ENCODE measurements around the gene ELP4. TPM values are rescaled to one million over a fixed set of nuclear protein-coding genes. Genes with fewer than 3 reads are reported as not detected.

The ELP4 gene
- total and polyA plus RNA-seq, 2 experiments from 2014 or later = 12.3 to 25.1 TPM

DNA sequence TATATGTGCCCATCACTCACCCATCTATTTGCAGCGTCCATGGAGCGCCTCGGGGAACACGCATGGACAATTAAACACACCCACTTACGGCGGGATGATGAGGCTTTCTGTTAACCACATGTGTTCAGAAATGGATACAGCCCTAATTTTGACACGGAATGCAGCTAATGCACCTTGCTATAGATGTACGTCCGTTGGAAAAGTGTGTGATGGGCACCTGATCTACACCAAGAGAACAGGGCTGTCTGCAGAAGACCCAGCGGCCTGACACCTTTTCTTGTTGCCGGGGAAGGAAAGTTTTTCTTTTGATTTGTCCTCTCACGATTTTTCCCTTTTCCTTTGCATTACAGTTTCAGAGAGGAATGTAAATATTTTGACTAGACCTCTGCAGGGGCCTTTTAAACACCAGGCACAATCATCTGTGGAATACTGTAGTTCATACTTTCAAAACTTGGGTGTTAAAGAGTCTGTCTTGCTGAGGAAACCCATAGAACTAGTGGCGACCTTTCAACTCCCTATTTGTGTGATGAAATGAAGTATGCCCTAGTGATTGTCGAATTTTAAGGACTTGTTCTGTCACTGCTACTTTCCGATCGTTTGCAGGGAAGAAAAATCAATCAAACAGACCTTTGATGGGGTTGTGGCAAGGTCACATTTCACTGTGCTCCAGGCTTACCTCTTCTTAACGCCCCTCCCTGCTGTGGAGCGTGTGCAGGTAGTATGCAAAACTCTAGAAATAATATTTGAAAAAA is 318.1 kb downstream of the ELP4 start:
- H3K9me3 ChIP-seq (ENCODE audit: low read depth) = no peaks in the 10 kb centered on the region
- H3K27ac ChIP-seq = no peak overlapping the region
- H3K9me2 ChIP-seq (replicated peaks; ENCODE audit: insufficient read depth) = no peaks in the 10 kb centered on the region
- peaks cover 98% of the 10 kb centered on the region for H3K27me3 ChIP-seq
- TF ChIP-seq EZH2phosphoT487 (IDR thresholded peaks at IDR 0.05; ENCODE audit: low read depth, severe bottlenecking, unreplicated experiment) (no peak), EZH2 (IDR thresholded peaks at IDR 0.05; ENCODE audit: borderline replicate concordance) (peak; percentile 29)
- TF ChIP-seq, protein P1, sequence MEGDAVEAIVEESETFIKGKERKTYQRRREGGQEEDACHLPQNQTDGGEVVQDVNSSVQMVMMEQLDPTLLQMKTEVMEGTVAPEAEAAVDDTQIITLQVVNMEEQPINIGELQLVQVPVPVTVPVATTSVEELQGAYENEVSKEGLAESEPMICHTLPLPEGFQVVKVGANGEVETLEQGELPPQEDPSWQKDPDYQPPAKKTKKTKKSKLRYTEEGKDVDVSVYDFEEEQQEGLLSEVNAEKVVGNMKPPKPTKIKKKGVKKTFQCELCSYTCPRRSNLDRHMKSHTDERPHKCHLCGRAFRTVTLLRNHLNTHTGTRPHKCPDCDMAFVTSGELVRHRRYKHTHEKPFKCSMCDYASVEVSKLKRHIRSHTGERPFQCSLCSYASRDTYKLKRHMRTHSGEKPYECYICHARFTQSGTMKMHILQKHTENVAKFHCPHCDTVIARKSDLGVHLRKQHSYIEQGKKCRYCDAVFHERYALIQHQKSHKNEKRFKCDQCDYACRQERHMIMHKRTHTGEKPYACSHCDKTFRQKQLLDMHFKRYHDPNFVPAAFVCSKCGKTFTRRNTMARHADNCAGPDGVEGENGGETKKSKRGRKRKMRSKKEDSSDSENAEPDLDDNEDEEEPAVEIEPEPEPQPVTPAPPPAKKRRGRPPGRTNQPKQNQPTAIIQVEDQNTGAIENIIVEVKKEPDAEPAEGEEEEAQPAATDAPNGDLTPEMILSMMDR (IDR thresholded peaks at IDR 0.05; ENCODE audit: poor library complexity) = no peak
- H3K79me2 ChIP-seq = no peaks in the 10 kb centered on the region
- H4K20me1 ChIP-seq (ENCODE audit: insufficient read depth, poor library complexity, severe bottlenecking) = no peaks in the 10 kb centered on the region
- 4% methylated on average over 18 of the region's 18 CpGs for WGBS (ENCODE audit: low lambda C conversion rate, missing lambda C conversion rate)
- no peak overlapping the region for H3K4me3 ChIP-seq
- peak overlapping the region; percentile 65 for H3K4me2 ChIP-seq
- DNase-seq (ENCODE audit: low spot score) = no peak
- H3K36me3 ChIP-seq (replicated peaks; ENCODE audit: insufficient read depth, low read depth) = no peaks in the 10 kb centered on the region
- no peak overlapping the region for H2AFZ ChIP-seq
- no peaks in the 10 kb centered on the region for H3K4me1 ChIP-seq (ENCODE audit: insufficient read depth)

DNA sequence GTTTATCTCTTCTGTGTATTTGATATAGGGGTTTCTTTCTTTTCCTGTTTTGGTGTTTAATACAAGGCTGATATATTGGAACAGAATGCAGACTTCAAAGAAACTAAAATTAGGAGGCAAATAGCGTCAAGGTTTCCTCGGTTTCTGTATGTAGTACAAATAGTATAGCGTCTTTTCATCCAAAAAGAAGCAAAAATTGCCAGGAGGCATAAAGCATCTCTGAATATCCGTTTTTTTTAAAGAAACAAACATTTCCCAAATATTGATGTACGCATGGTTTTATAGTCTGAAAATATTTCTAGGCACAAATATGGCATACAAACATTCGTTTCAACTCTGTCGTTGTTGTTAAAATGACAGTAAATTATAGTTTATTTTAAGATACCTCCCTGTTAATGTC is 318.6 kb downstream of the ELP4 start:
- H3K27me3 ChIP-seq = peaks cover 98% of the 10 kb centered on the region
- no peaks in the 10 kb centered on the region for H3K4me1 ChIP-seq (ENCODE audit: insufficient read depth)
- no peak overlapping the region for H3K27ac ChIP-seq
- H3K79me2 ChIP-seq = no peaks in the 10 kb centered on the region
- H4K20me1 ChIP-seq (ENCODE audit: insufficient read depth, poor library complexity, severe bottlenecking) = no peaks in the 10 kb centered on the region
- no peaks in the 10 kb centered on the region for H3K9me2 ChIP-seq (replicated peaks; ENCODE audit: insufficient read depth)
- WGBS (ENCODE audit: low lambda C conversion rate, missing lambda C conversion rate) = 36% methylated on average over 7 of the region's 7 CpGs
- H3K4me2 ChIP-seq = no peak overlapping the region
- TF ChIP-seq EZH2 (IDR thresholded peaks at IDR 0.05; ENCODE audit: borderline replicate concordance) = no peak
- TF ChIP-seq, protein P1 (IDR thresholded peaks at IDR 0.05; ENCODE audit: poor library complexity) = no peak
- TF ChIP-seq EZH2phosphoT487 (IDR thresholded peaks at IDR 0.05; ENCODE audit: low read depth, severe bottlenecking, unreplicated experiment) = no peak
- H3K9me3 ChIP-seq (ENCODE audit: low read depth) = no peaks in the 10 kb centered on the region
- H2AFZ ChIP-seq = no peak overlapping the region
- no peak for DNase-seq (ENCODE audit: low spot score)
- H3K36me3 ChIP-seq (replicated peaks; ENCODE audit: insufficient read depth, low read depth) = no peaks in the 10 kb centered on the region
- no peak overlapping the region for H3K4me3 ChIP-seq

- H3K9me3 ChIP-seq (ENCODE audit: low read depth) = no peaks in the 10 kb centered on the region
- no peaks in the 10 kb centered on the region for H3K9me2 ChIP-seq (replicated peaks; ENCODE audit: insufficient read depth)
- no peak overlapping the region for H3K4me3 ChIP-seq
- H3K36me3 ChIP-seq (replicated peaks; ENCODE audit: insufficient read depth, low read depth) = no peaks in the 10 kb centered on the region
- 72% methylated on average over 4 of the region's 4 CpGs for WGBS (ENCODE audit: low lambda C conversion rate, missing lambda C conversion rate)
- no peak overlapping the region for H2AFZ ChIP-seq
- no peaks in the 10 kb centered on the region for H3K79me2 ChIP-seq
- no peaks in the 10 kb centered on the region for H4K20me1 ChIP-seq (ENCODE audit: insufficient read depth, poor library complexity, severe bottlenecking)
- H3K27ac ChIP-seq = no peak overlapping the region
- DNase-seq (ENCODE audit: low spot score) = no peak
- H3K4me1 ChIP-seq (ENCODE audit: insufficient read depth) = no peaks in the 10 kb centered on the region
- peaks cover 96% of the 10 kb centered on the region for H3K27me3 ChIP-seq
- TF ChIP-seq, protein P1 (IDR thresholded peaks at IDR 0.05; ENCODE audit: poor library complexity) = no peak
- TF ChIP-seq EZH2 (IDR thresholded peaks at IDR 0.05; ENCODE audit: borderline replicate concordance) = no peak
- TF ChIP-seq EZH2phosphoT487 (IDR thresholded peaks at IDR 0.05; ENCODE audit: low read depth, severe bottlenecking, unreplicated experiment) = no peak
- no peak overlapping the region for H3K4me2 ChIP-seq
Measured at GRCh38 chr11:31830406-31830805, 320.8 kb downstream of the ELP4 start.
